ENCODE data around the gene FCHSD2.

FCHSD2 gene

GRCh38 chr11:73171436-73172161, 29.5 kb upstream of the FCHSD2 start:
- DNase-seq: peak; percentile 57

- no peak for DNase-seq
These were observed 28.0 kb upstream of the FCHSD2 start for GRCh38 chr11:73170140-73170539.

- no peak for DNase-seq
These were observed 26.9 kb upstream of the FCHSD2 start for GRCh38 chr11:73168925-73169579.

- peak; percentile 36 for DNase-seq
These were observed 25.3 kb upstream of the FCHSD2 start for GRCh38 chr11:73167363-73167954.

- peak; percentile 62 for DNase-seq
These were observed 22.9 kb upstream of the FCHSD2 start for GRCh38 chr11:73164803-73165540.

- DNase-seq: no peak
These were observed 21.6 kb upstream of the FCHSD2 start for GRCh38 chr11:73163638-73164174.

- peak; percentile 71 for DNase-seq
These were observed 20.1 kb upstream of the FCHSD2 start for GRCh38 chr11:73162196-73162740.

GRCh38 chr11:73160005-73160760, 18.1 kb upstream of the FCHSD2 start:
- no peak for DNase-seq

GRCh38 chr11:73159297-73159696, 17.2 kb upstream of the FCHSD2 start:
- no peak for DNase-seq

GRCh38 chr11:73158356-73159051, 16.4 kb upstream of the FCHSD2 start:
- DNase-seq: no peak

GRCh38 chr11:73157101-73158010, 15.2 kb upstream of the FCHSD2 start:
- DNase-seq: peak; percentile 77

GRCh38 chr11:73156686-73157085, 14.6 kb upstream of the FCHSD2 start:
- no peak for DNase-seq

- no peak for DNase-seq
These were observed 14.0 kb upstream of the FCHSD2 start for GRCh38 chr11:73156114-73156513.

GRCh38 chr11:73155102-73155501, 13.0 kb upstream of the FCHSD2 start:
- no peak for DNase-seq

GRCh38 chr11:73154178-73154577, 12.1 kb upstream of the FCHSD2 start:
- DNase-seq: peak; percentile 79

GRCh38 chr11:73152861-73153483, 10.9 kb upstream of the FCHSD2 start:
- DNase-seq: no peak

GRCh38 chr11:73152086-73152853, 10.2 kb upstream of the FCHSD2 start:
- DNase-seq: no peak

- DNase-seq: no peak
These were observed 9.3 kb upstream of the FCHSD2 start for GRCh38 chr11:73151416-73151815.

GRCh38 chr11:73149105-73149504, 7.0 kb upstream of the FCHSD2 start:
- DNase-seq: no peak
